Measurements from ENCODE around the gene GPR27. TPM values are rescaled to one million over a fixed set of nuclear protein-coding genes. Genes with fewer than 3 reads are reported as not detected.

GPR27 gene
- total RNA-seq, 1 donor, result 15.3 TPM

- no peak for DNase-seq (ENCODE audit: low read depth in 2 of 3, low spot score in 2 of 3)
These were observed 21.0 kb upstream of the GPR27 start for GRCh38 chr3:71732637-71733036.

- no peak for DNase-seq (ENCODE audit: low read depth in 2 of 3, low spot score in 2 of 3)
These were observed 20.3 kb upstream of the GPR27 start for GRCh38 chr3:71733319-71733718.

- DNase-seq (ENCODE audit: low read depth in 2 of 3, low spot score in 2 of 3), result no peak
These were observed 18.8 kb upstream of the GPR27 start for GRCh38 chr3:71734881-71735280.

GRCh38 chr3:71742621-71743020 is 11.0 kb upstream of the GPR27 start:
- DNase-seq (ENCODE audit: low read depth in 2 of 3, low spot score in 2 of 3), result no peak

GRCh38 chr3:71744738-71745137 is 8.9 kb upstream of the GPR27 start:
- no peak for DNase-seq (ENCODE audit: low read depth in 2 of 3, low spot score in 2 of 3)

- no peak for DNase-seq (ENCODE audit: low read depth in 2 of 3, low spot score in 2 of 3)
These were observed 2.1 kb upstream of the GPR27 start for GRCh38 chr3:71751602-71752001.

- DNase-seq (ENCODE audit: low read depth in 2 of 3, low spot score in 2 of 3), result no peak
These were observed 589 bp upstream of the GPR27 start for GRCh38 chr3:71752831-71753700.

GRCh38 chr3:71754610-71755253 is 1.1 kb downstream of the GPR27 start:
- DNase-seq (ENCODE audit: low read depth in 2 of 3, low spot score in 2 of 3), result no peak

GRCh38 chr3:71758091-71758490 is 4.4 kb downstream of the GPR27 start:
- DNase-seq (ENCODE audit: low read depth in 2 of 3, low spot score in 2 of 3), result no peak

- DNase-seq (ENCODE audit: low read depth in 2 of 3, low spot score in 2 of 3), result no peak
These were observed 5.7 kb downstream of the GPR27 start for GRCh38 chr3:71759401-71759800.

GRCh38 chr3:71760140-71760539 is 6.5 kb downstream of the GPR27 start:
- DNase-seq (ENCODE audit: low read depth in 2 of 3, low spot score in 2 of 3), result no peak

- no peak for DNase-seq (ENCODE audit: low read depth in 2 of 3, low spot score in 2 of 3)
These were observed 9.8 kb downstream of the GPR27 start for GRCh38 chr3:71763426-71763825.

GRCh38 chr3:71771126-71771525 is 17.5 kb downstream of the GPR27 start:
- no peak for DNase-seq (ENCODE audit: low read depth in 2 of 3, low spot score in 2 of 3)

- no peak for DNase-seq (ENCODE audit: low read depth in 2 of 3, low spot score in 2 of 3)
These were observed 18.2 kb downstream of the GPR27 start for GRCh38 chr3:71771884-71772283.

GRCh38 chr3:71776538-71776937 is 22.9 kb downstream of the GPR27 start:
- DNase-seq (ENCODE audit: low read depth in 2 of 3, low spot score in 2 of 3), result no peak

GRCh38 chr3:71778353-71778752 is 24.7 kb downstream of the GPR27 start:
- DNase-seq (ENCODE audit: low read depth in 2 of 3, low spot score in 2 of 3), result no peak

- DNase-seq (ENCODE audit: low read depth in 2 of 3, low spot score in 2 of 3), result peak in 2 of 3 donors; percentile 65 to 86
These were observed 26.2 kb downstream of the GPR27 start for GRCh38 chr3:71779674-71780377.

GRCh38 chr3:71780430-71780829 is 26.8 kb downstream of the GPR27 start:
- DNase-seq (ENCODE audit: low read depth in 2 of 3, low spot score in 2 of 3), result no peak

- no peak for DNase-seq (ENCODE audit: low read depth in 2 of 3, low spot score in 2 of 3)
These were observed 29.5 kb downstream of the GPR27 start for GRCh38 chr3:71783152-71783551.

- peak in 1 of 3 donors; percentile 18 for DNase-seq (ENCODE audit: low read depth in 2 of 3, low spot score in 2 of 3)
These were observed 30.7 kb downstream of the GPR27 start for GRCh38 chr3:71784201-71784913.
